ENCODE data around the gene MYOT. TPM values are rescaled to one million over a fixed set of nuclear protein-coding genes. Genes with fewer than 3 reads are reported as not detected.

Gene MYOT
- total RNA-seq, 3 donors from 2014 or later (not counting 1 experiment from before 2014, with no cell fraction given) = not detected

- Histone ChIP-seq H3K4me3 (ENCODE audit: low read length) (peak within 1 kb of the TSS; percentile 76), H3K27me3 (ENCODE audit: control insufficient read depth, insufficient read depth, low read length) (no peaks in the 10 kb centered on the region), H3K27ac (ENCODE audit: low read length) (peak within 1 kb of the TSS; percentile 80), H3K36me3 (ENCODE audit: control insufficient read depth, insufficient read depth, low read length) (no peaks in the 10 kb centered on the region), H3K4me1 (ENCODE audit: control insufficient read depth, insufficient read depth, low read length) (peaks cover 18% of the 10 kb centered on the region), H3K9me3 (ENCODE audit: control insufficient read depth, insufficient read depth, low read length) (no peaks in the 10 kb centered on the region)
- H3K4me3 Mint-ChIP-seq = peak within 1 kb of the TSS; percentile 91
- no peak for TF ChIP-seq CTCF (IDR thresholded peaks at IDR 0.05)
- H3K27ac Mint-ChIP-seq = peak within 1 kb of the TSS; percentile 90 to 92
- ATAC-seq = peak; percentile 95 to 99 (median 99)
- no peaks in the 10 kb centered on the region for H3K9me3 Mint-ChIP-seq
- DNase-seq = peak; percentile 79 to 91
- 12% methylated on average over 58 of the region's 59 CpGs for WGBS (ENCODE audit: insufficient coverage)
- intact Hi-C loops (cut with micrococcal nuclease) = loop anchor here (10.0 kb wide), 1 partner anchor 114 kb away; no protein-coding TSS in a partner anchor
- peaks cover 12 to 14% of the 10 kb centered on the region in 2 donors for H3K4me1 Mint-ChIP-seq
- H3K36me3 Mint-ChIP-seq = no peaks in the 10 kb centered on the region
- peaks cover 0 to 5% of the 10 kb centered on the region in 2 donors for H3K27me3 Mint-ChIP-seq (ENCODE audit: low read depth in 2 of 2)
These were observed 21.5 kb downstream of the MYOT start, which contains the start of gene PKD2L2 for GRCh38 chr5:137888863-137889759. TSS of gene PKD2L2 (plus strand) at chr5:137889457. CDS start at chr5:137889492, 35 bp downstream.

- no peak overlapping the region for H3K27ac Mint-ChIP-seq
- WGBS (ENCODE audit: insufficient coverage) = 100% methylated on average over 1 of the region's 1 CpG
These were observed 23.2 kb downstream of the MYOT start for GRCh38 chr5:137890845-137891244.

GRCh38 chr5:137891849-137892248 lies 24.2 kb downstream of the MYOT start:
- no peak overlapping the region for H3K4me3 Mint-ChIP-seq
- no peak for TF ChIP-seq CTCF (IDR thresholded peaks at IDR 0.05)
- DNase-seq (no peak), ATAC-seq (no peak)
- Histone ChIP-seq H3K36me3 (ENCODE audit: control insufficient read depth, insufficient read depth, low read length) (no peaks in the 10 kb centered on the region), H3K4me3 (ENCODE audit: low read length) (no peak overlapping the region), H3K27me3 (ENCODE audit: control insufficient read depth, insufficient read depth, low read length) (no peaks in the 10 kb centered on the region), H3K27ac (ENCODE audit: low read length) (no peak overlapping the region), H3K9me3 (ENCODE audit: control insufficient read depth, insufficient read depth, low read length) (no peaks in the 10 kb centered on the region), H3K4me1 (ENCODE audit: control insufficient read depth, insufficient read depth, low read length) (peaks cover 18% of the 10 kb centered on the region)
- H3K27me3 Mint-ChIP-seq (ENCODE audit: low read depth in 2 of 2) = peaks cover 0 to 5% of the 10 kb centered on the region in 2 donors
- H3K36me3 Mint-ChIP-seq = no peaks in the 10 kb centered on the region
- no peaks in the 10 kb centered on the region for H3K9me3 Mint-ChIP-seq
- 86% methylated on average over 3 of the region's 3 CpGs for WGBS (ENCODE audit: insufficient coverage)
- peaks cover 12 to 14% of the 10 kb centered on the region in 2 donors for H3K4me1 Mint-ChIP-seq
- H3K27ac Mint-ChIP-seq = no peak overlapping the region
- intact Hi-C loops (cut with micrococcal nuclease) = no loop called here

More at GRCh38 chr5:137890845-137891244, 23.2 kb downstream of the MYOT start:
- no peaks in the 10 kb centered on the region for H3K9me3 ChIP-seq (ENCODE audit: control insufficient read depth, insufficient read depth, low read length)
- peaks cover 12 to 14% of the 10 kb centered on the region in 2 donors for H3K4me1 Mint-ChIP-seq
- TF ChIP-seq CTCF (IDR thresholded peaks at IDR 0.05) = no peak
- H3K36me3 ChIP-seq (ENCODE audit: control insufficient read depth, insufficient read depth, low read length) = no peaks in the 10 kb centered on the region
- peaks cover 0 to 5% of the 10 kb centered on the region in 2 donors for H3K27me3 Mint-ChIP-seq (ENCODE audit: low read depth in 2 of 2)
- H3K9me3 Mint-ChIP-seq = no peaks in the 10 kb centered on the region
- no peak overlapping the region for H3K4me3 Mint-ChIP-seq
- DNase-seq (no peak), ATAC-seq (no peak)
- H3K27ac ChIP-seq (ENCODE audit: low read length) = no peak overlapping the region
- H3K36me3 Mint-ChIP-seq = no peaks in the 10 kb centered on the region
- intact Hi-C loops (cut with micrococcal nuclease) = no loop called here
- no peaks in the 10 kb centered on the region for H3K27me3 ChIP-seq (ENCODE audit: control insufficient read depth, insufficient read depth, low read length)
- H3K4me3 ChIP-seq (ENCODE audit: low read length) = no peak overlapping the region
- H3K4me1 ChIP-seq (ENCODE audit: control insufficient read depth, insufficient read depth, low read length) = peaks cover 18% of the 10 kb centered on the region
